NCI-H524 (cell line): ENCODE results near the gene ACOT7.

Experiments used
- DNase-seq, 2 experiments: peaks; one replicate each; lab custom pipeline; 2025; lab: John Stamatoyannopoulos, UW

ACOT7 gene

GRCh38 chr1:6363085-6363884 is 30.3 kb downstream of the ACOT7 start:
- DNase-seq = peak; percentile 18 to 46

- no peak for DNase-seq
Observed at GRCh38 chr1:6361124-6361775, 32.3 kb downstream of the ACOT7 start.

GRCh38 chr1:6360517-6361070 is 33.0 kb downstream of the ACOT7 start:
- DNase-seq = peak in 1 of 2 experiments; percentile 46

- DNase-seq = no peak
Observed at GRCh38 chr1:6360117-6360496, 33.5 kb downstream of the ACOT7 start.

GRCh38 chr1:6359216-6360116 is 34.1 kb downstream of the ACOT7 start:
- no peak for DNase-seq

- DNase-seq = no peak
Observed at GRCh38 chr1:6358757-6359201, 34.8 kb downstream of the ACOT7 start.

GRCh38 chr1:6358144-6358624 is 35.4 kb downstream of the ACOT7 start:
- DNase-seq = no peak

- DNase-seq = no peak
Observed at GRCh38 chr1:6357243-6357936, 36.2 kb downstream of the ACOT7 start.

- no peak for DNase-seq
Observed at GRCh38 chr1:6355621-6356020, 37.9 kb downstream of the ACOT7 start.

- DNase-seq = no peak
Observed at GRCh38 chr1:6354659-6355317, 38.8 kb downstream of the ACOT7 start.

- DNase-seq = no peak
Observed at GRCh38 chr1:6353955-6354658, 39.5 kb downstream of the ACOT7 start.

GRCh38 chr1:6353619-6353954 is 40.0 kb downstream of the ACOT7 start:
- no peak for DNase-seq

- no peak for DNase-seq
Observed at GRCh38 chr1:6352138-6352563, 41.4 kb downstream of the ACOT7 start.

GRCh38 chr1:6351480-6352137 is 42.0 kb downstream of the ACOT7 start:
- DNase-seq = peak; percentile 41 to 73

- no peak for DNase-seq
Observed at GRCh38 chr1:6350416-6351088, 43.0 kb downstream of the ACOT7 start.

- DNase-seq = no peak
Observed at GRCh38 chr1:6349254-6349943, 44.2 kb downstream of the ACOT7 start.

- DNase-seq = peak in 1 of 2 experiments; percentile 37
Observed at GRCh38 chr1:6348511-6349191, 44.9 kb downstream of the ACOT7 start.
